Cardiac muscle cell (in vitro differentiated cells and primary cell): ENCODE data around the gene ZNF560. TPM values are rescaled to one million over a fixed set of nuclear protein-coding genes. Genes with fewer than 3 reads are reported as not detected.

Experiments
- DNase-seq, 2 donors: peaks; one replicate each; pipeline versions ENCODE4 v3.0.0 to v3.0.0-alpha.2; 2010 to 2017; ENCODE audit warnings: low read depth in 1 of 2, low spot score in 1 of 2
- H3K27ac ChIP-seq: fragments of 200-600 bp; sonication (generic); 2 replicates; pipeline ENCODE4 v1.5.1; 2016
- H3K27me3 ChIP-seq: fragments of 200-600 bp; sonication (generic); 2 replicates; pipeline ENCODE4 v1.6.0; 2016; ENCODE audit warnings: control low read depth
- H3K36me3 ChIP-seq: fragments of 200-600 bp; sonication (generic); 2 replicates; pipeline ENCODE4 v1.5.1; 2016; ENCODE audit warnings: control low read depth
- H3K4me1 ChIP-seq: fragments of 200-600 bp; sonication (generic); 2 replicates; pipeline ENCODE4 v1.8.1; 2017; ENCODE audit warnings: low read depth, mild to moderate bottlenecking, mixed run types
- H3K4me3 ChIP-seq: fragments of 200-600 bp; sonication (generic); 2 replicates; pipeline ENCODE4 v1.5.1; 2016; ENCODE audit warnings: mild to moderate bottlenecking
- H3K9me3 ChIP-seq: fragments of 200-600 bp; sonication (generic); 2 replicates; pipeline ENCODE4 v1.5.1; 2017; ENCODE audit warnings: low read depth, mild to moderate bottlenecking, control low read depth
- polyA plus RNA-seq: library from polyadenylated mRNA; unstranded; fragments of >200 nt; fragmentation: Nextera tagmentation; extraction: Ambion mirVana; gene quantifications from 2 replicates; pipeline ENCODE4 v1.2.1, GENCODE V29; 2016
- total RNA-seq: library from RNA; depleted of rRNA; stranded (reverse); fragments of >200 nt; gene quantifications from 2 replicates; pipeline ENCODE4 v1.2.3, GENCODE V29; 2016
- TF ChIP-seq, protein P1 (sequence below): IDR thresholded peaks from 2 replicates; pipeline ENCODE4 v1.5.1; 2012; ENCODE audit warnings: low read depth, mild to moderate bottlenecking, low read length

Gene ZNF560
- total and polyA plus RNA-seq, 2 experiments from 2014 or later: 0.50 to 0.80 TPM

GRCh38 chr19:9456018-9456689 lies 42.3 kb downstream of the ZNF560 start:
- H3K36me3 ChIP-seq: no peaks in the 10 kb centered on the region
- no peaks in the 10 kb centered on the region for H3K27me3 ChIP-seq
- DNase-seq: no peak
- TF ChIP-seq, protein P1, sequence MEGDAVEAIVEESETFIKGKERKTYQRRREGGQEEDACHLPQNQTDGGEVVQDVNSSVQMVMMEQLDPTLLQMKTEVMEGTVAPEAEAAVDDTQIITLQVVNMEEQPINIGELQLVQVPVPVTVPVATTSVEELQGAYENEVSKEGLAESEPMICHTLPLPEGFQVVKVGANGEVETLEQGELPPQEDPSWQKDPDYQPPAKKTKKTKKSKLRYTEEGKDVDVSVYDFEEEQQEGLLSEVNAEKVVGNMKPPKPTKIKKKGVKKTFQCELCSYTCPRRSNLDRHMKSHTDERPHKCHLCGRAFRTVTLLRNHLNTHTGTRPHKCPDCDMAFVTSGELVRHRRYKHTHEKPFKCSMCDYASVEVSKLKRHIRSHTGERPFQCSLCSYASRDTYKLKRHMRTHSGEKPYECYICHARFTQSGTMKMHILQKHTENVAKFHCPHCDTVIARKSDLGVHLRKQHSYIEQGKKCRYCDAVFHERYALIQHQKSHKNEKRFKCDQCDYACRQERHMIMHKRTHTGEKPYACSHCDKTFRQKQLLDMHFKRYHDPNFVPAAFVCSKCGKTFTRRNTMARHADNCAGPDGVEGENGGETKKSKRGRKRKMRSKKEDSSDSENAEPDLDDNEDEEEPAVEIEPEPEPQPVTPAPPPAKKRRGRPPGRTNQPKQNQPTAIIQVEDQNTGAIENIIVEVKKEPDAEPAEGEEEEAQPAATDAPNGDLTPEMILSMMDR: no peak
- H3K4me3 ChIP-seq: no peak overlapping the region
- H3K4me1 ChIP-seq: no peaks in the 10 kb centered on the region
- no peak overlapping the region for H3K27ac ChIP-seq
- no peaks in the 10 kb centered on the region for H3K9me3 ChIP-seq

GRCh38 chr19:9453953-9454352 lies 44.5 kb downstream of the ZNF560 start:
- H3K9me3 ChIP-seq: no peaks in the 10 kb centered on the region
- H3K27ac ChIP-seq: no peak overlapping the region
- TF ChIP-seq, protein P1: no peak

GRCh38 chr19:9445037-9445436 lies 53.4 kb downstream of the ZNF560 start:
- H3K4me3 ChIP-seq: no peak overlapping the region
- H3K9me3 ChIP-seq: no peaks in the 10 kb centered on the region
- TF ChIP-seq, protein P1: no peak
- H3K27me3 ChIP-seq: no peaks in the 10 kb centered on the region
- no peak overlapping the region for H3K27ac ChIP-seq
- no peak for DNase-seq
- H3K36me3 ChIP-seq: no peaks in the 10 kb centered on the region
- no peaks in the 10 kb centered on the region for H3K4me1 ChIP-seq

More at GRCh38 chr19:9453953-9454352, 44.5 kb downstream of the ZNF560 start:
- no peak overlapping the region for H3K4me3 ChIP-seq
- no peak for DNase-seq
- H3K4me1 ChIP-seq: no peaks in the 10 kb centered on the region
- no peaks in the 10 kb centered on the region for H3K27me3 ChIP-seq
- no peaks in the 10 kb centered on the region for H3K36me3 ChIP-seq

- H3K4me1 ChIP-seq: peaks cover 14% of the 10 kb centered on the region
- TF ChIP-seq, protein P1: no peak
- H3K27ac ChIP-seq: no peak overlapping the region
- H3K4me3 ChIP-seq: peak overlapping the region; percentile 80
- H3K36me3 ChIP-seq: peaks cover 5% of the 10 kb centered on the region
- H3K27me3 ChIP-seq: no peaks in the 10 kb centered on the region
- DNase-seq: no peak
- no peaks in the 10 kb centered on the region for H3K9me3 ChIP-seq
Observed at GRCh38 chr19:9436358-9436757, 62.1 kb downstream of the ZNF560 start.

DNA sequence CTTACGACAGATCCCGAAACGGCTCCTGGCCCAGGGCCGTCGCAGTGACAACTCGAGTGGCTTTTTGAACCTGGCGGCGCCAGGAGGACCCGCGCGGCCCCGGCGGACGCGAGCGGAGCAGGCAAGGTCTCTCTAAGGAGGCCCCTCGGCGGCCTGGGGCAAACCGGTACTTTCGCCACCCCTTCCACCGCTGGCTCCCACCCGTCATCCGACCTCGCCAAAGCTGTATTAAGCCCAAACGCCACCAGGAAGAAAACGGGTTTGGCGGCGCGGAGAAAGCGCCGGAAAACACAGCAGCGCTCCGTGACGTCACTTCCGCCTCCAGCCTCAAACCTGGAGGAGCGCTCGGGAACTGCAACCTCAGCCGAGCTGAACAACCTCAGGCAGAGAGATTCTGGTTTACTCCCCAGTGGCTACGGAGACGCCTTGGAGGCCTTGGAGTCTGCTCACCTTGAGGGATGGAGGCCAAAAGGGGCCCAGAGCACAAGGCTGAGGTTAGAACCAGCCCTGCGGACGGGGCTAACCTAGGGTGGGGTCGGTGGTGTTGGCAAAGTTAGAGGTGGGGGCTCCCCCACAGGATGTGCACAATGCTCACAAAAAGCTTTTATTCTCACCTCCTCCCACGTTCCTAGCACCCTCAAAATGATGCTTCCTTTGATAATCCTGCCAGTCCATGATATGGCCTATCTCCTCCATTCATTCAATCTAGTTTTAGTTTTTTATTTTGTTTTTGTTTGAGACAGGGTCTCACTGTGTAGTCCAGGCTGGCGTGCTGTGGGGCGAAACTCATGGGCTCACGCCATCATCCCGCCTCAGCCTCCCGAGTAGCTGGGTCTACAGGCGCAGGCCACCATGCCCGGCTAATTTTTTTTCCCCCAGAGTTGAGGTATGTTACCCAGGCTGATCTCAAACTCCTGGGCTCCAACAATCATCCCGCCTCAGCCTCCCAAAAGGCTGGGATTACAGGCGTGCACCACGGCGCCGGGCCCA lies 62.8 kb downstream of the ZNF560 start, which contains the start of gene ZNF266:
Gene ZNF266 (minus strand): TSS at position 295 of the 990 bp plus-strand sequence. CDS start 15,484 bp downstream, outside the sequence.
- Histone ChIP-seq H3K27me3 (no peaks in the 10 kb centered on the region), H3K36me3 (peaks cover 5% of the 10 kb centered on the region), H3K4me1 (peaks cover 14% of the 10 kb centered on the region), H3K4me3 (peak within 1 kb of the TSS; percentile 80), H3K9me3 (no peaks in the 10 kb centered on the region), H3K27ac (peak within 1 kb of the TSS; percentile 97)
- DNase-seq: peak; percentile 95 to 96
- TF ChIP-seq, protein P1: peak; percentile 70
